SK-N-SH (cell line): Measurements from ENCODE around the gene MACROD2. TPM values are rescaled to one million over a fixed set of nuclear protein-coding genes. Genes with fewer than 3 reads are reported as not detected.

Experiments used
- CTCF ChIA-PET: fragments of 300-600, 350-600 bp; formaldehyde crosslinking; extraction: SDS; loops from one replicate; lab custom pipeline; 2021; lab: Yijun Ruan, JAX
- POLR2A ChIA-PET: fragments of 350-600 bp; sonication (Branson Sonifier 250); formaldehyde crosslinking; extraction: SDS; loops from one replicate; lab custom pipeline; 2020; ENCODE audit warnings: antibody characterized with exemption, inconsistent platforms; lab: Yijun Ruan, JAX
- DNase-seq: peaks from one replicate; pipeline ENCODE4 v3.0.0; 2012
- H2AFZ ChIP-seq: fragments of 200-600 bp; sonication (generic); 2 replicates; pipeline ENCODE4 v1.8.1; 2016; ENCODE audit warnings: antibody characterized with exemption, mild to moderate bottlenecking, low read depth
- H3F3A ChIP-seq: fragments of 200-600 bp; sonication (generic); replicated peaks from 2 replicates; pipeline ENCODE3; 2016; ENCODE audit warnings: antibody characterized with exemption, mild to moderate bottlenecking; ENCODE audit not compliant: insufficient read depth
- H3K27ac ChIP-seq, 2 experiments: fragments of 200-500 bp in 1 of 2; fragments of 200-600 bp in 1 of 2; sonication (Bioruptor generic) in 1 of 2; sonication (generic), shearing (Covaris generic) in 1 of 2; 2 replicates each; pipeline versions ENCODE4 v1.5.1 to v1.6.1; 2014 to 2016; ENCODE audit warnings: low read depth in 2 of 2, inconsistent platforms in 1 of 2, low read length in 1 of 2, mild to moderate bottlenecking in 1 of 2, mixed read lengths in 1 of 2
- H3K27me3 ChIP-seq: fragments of 200-600 bp; sonication (generic), shearing (Covaris generic); 2 replicates; pipeline ENCODE4 v1.6.1; 2016; ENCODE audit warnings: mixed run types; ENCODE audit not compliant: insufficient read depth
- H3K36me3 ChIP-seq, 2 experiments: fragments of 200-500 bp in 1 of 2; fragments of 200-600 bp in 1 of 2; sonication (Bioruptor generic) in 1 of 2; sonication (generic) in 1 of 2; replicated peaks in 1 of 2; 2 replicates each; pipeline versions ENCODE3 to v1.5.1; 2014 to 2016; ENCODE audit warnings: low read length in 1 of 2, mild to moderate bottlenecking in 1 of 2; ENCODE audit not compliant: insufficient read depth in 2 of 2, control insufficient read depth in 1 of 2
- H3K4me1 ChIP-seq, 2 experiments: fragments of 200-500 bp in 1 of 2; fragments of 200-600 bp in 1 of 2; sonication (Bioruptor generic) in 1 of 2; sonication (generic), shearing (Covaris generic) in 1 of 2; 2 replicates each; pipeline versions ENCODE4 v1.5.1 to v1.6.1; 2014 to 2016; ENCODE audit warnings: low read depth in 1 of 2, low read length in 1 of 2, mixed run types in 1 of 2; ENCODE audit not compliant: insufficient read depth in 2 of 2, control insufficient read depth in 1 of 2
- H3K4me2 ChIP-seq: fragments of 200-600 bp; sonication (generic), shearing (Covaris generic); 2 replicates; pipeline ENCODE4 v1.6.1; 2017; ENCODE audit warnings: mixed run types
- H3K4me3 ChIP-seq, 2 experiments: fragments of 200-500 bp in 1 of 2; fragments of 200-600 bp in 1 of 2; sonication (Bioruptor generic) in 1 of 2; sonication (generic), shearing (Covaris generic) in 1 of 2; 2 replicates each; pipeline versions ENCODE4 v1.5.1 to v1.8.1; 2014 to 2016; ENCODE audit warnings: low read depth in 2 of 2, inconsistent platforms in 1 of 2, low read length in 1 of 2, mild to moderate bottlenecking in 1 of 2, mixed read lengths in 1 of 2, moderate library complexity in 1 of 2
- H3K79me2 ChIP-seq: fragments of 200-600 bp; sonication (generic); 2 replicates; pipeline ENCODE4 v1.8.1; 2017; ENCODE audit warnings: mild to moderate bottlenecking; ENCODE audit not compliant: insufficient read depth
- H3K9ac ChIP-seq: fragments of 200-600 bp; sonication (generic); 2 replicates; pipeline ENCODE4 v1.6.1; 2017; ENCODE audit warnings: mixed run types
- H3K9me2 ChIP-seq: fragments of 200-600 bp; sonication (generic); 2 replicates; pipeline ENCODE4 v1.6.1; 2017; ENCODE audit warnings: mixed run types
- H3K9me3 ChIP-seq: fragments of 200-600 bp; sonication (generic); 2 replicates; pipeline ENCODE4 v1.6.1; 2017; ENCODE audit warnings: mixed run types, mild to moderate bottlenecking, moderate library complexity
- H4K20me1 ChIP-seq: fragments of 200-600 bp; sonication (generic); 2 replicates; pipeline ENCODE4 v1.6.1; 2017; ENCODE audit warnings: mild to moderate bottlenecking, mixed run types; ENCODE audit not compliant: insufficient read depth
- CHD2 ChIP-seq: fragments of 150-350 bp; IDR thresholded peaks from 2 replicates; pipeline ENCODE4 v1.6.1; 2018; ENCODE audit warnings: low read length; ENCODE audit not compliant: partially characterized antibody
- EP300 ChIP-seq, 2 experiments: IDR thresholded peaks; 2 replicates each; pipeline versions ENCODE4 v1.4.0 to v1.6.1; 2012; ENCODE audit warnings: borderline replicate concordance in 1 of 2, low read depth in 1 of 2, low read length in 1 of 2
- EZH2phosphoT487 ChIP-seq: fragments of 200-600 bp; sonication (generic); IDR thresholded peaks from 2 replicates; pipeline ENCODE4 v1.6.1; 2017; ENCODE audit warnings: low read depth, mixed run types, mild to moderate bottlenecking, antibody characterized with exemption, moderate library complexity, borderline replicate concordance
- FOXJ3 ChIP-seq: sonication (generic); formaldehyde crosslinking; IDR thresholded peaks from 2 replicates; pipeline ENCODE4 v1.5.1; 2020; ENCODE audit warnings: mild to moderate bottlenecking, missing genetic modification reagents
- IRF3 ChIP-seq: fragments of 150-350 bp; IDR thresholded peaks from 2 replicates; pipeline ENCODE4 v1.6.1; 2016; ENCODE audit warnings: mild to moderate bottlenecking, low read depth, low read length
- MAX ChIP-seq: IDR thresholded peaks from 2 replicates; pipeline ENCODE4 v1.4.0; 2012; ENCODE audit warnings: low read depth
- MEF2A ChIP-seq: IDR thresholded peaks from 2 replicates; pipeline ENCODE4 v1.4.0; 2012; ENCODE audit warnings: low read depth, borderline replicate concordance
- MXI1 ChIP-seq: IDR thresholded peaks from 2 replicates; pipeline ENCODE4 v1.6.1; 2012; ENCODE audit warnings: mild to moderate bottlenecking, low read depth, low read length, improper control_type of control experiment
- NFIC ChIP-seq: IDR thresholded peaks from 2 replicates; pipeline ENCODE4 v1.4.0; 2012; ENCODE audit warnings: borderline replicate concordance
- NRF1 ChIP-seq: IDR thresholded peaks from 2 replicates; pipeline ENCODE4 v1.6.1; 2012; ENCODE audit warnings: low read depth, mild to moderate bottlenecking, low read length
- PBX3 ChIP-seq: IDR thresholded peaks from 2 replicates; pipeline ENCODE4; 2012
- RAD21 ChIP-seq: IDR thresholded peaks from 2 replicates; pipeline ENCODE4 v1.6.1; 2012; ENCODE audit warnings: mild to moderate bottlenecking, low read length
- REST ChIP-seq: IDR thresholded peaks from 2 replicates; pipeline ENCODE4 v1.6.1; 2012; ENCODE audit warnings: mild to moderate bottlenecking, low read depth, low read length, moderate library complexity
- TAF1 ChIP-seq: IDR thresholded peaks from 2 replicates; pipeline ENCODE4 v1.6.1; 2012; ENCODE audit warnings: low read depth, mild to moderate bottlenecking, low read length, moderate library complexity, borderline replicate concordance
- TCF12 ChIP-seq: IDR thresholded peaks from 2 replicates; pipeline ENCODE4 v1.4.0; 2012
- ZBTB33 ChIP-seq: IDR thresholded peaks from 2 replicates; pipeline ENCODE4 v1.4.0; 2012; ENCODE audit warnings: low read depth, borderline replicate concordance
- WGBS: methylation state at CpG from one replicate; pipeline ENCODE4 v1.1.6; 2017; ENCODE audit warnings: low lambda C conversion rate; 5-methylcytosine and 5-hydroxymethylcytosine counted together
- polyA plus RNA-seq, 3 experiments: library from polyadenylated mRNA; depleted of rRNA; stranded (reverse); fragments of >200 nt; gene quantifications; 2 replicates each; pipeline ENCODE4 v1.2.3, GENCODE V29; 2012

Gene MACROD2
- polyA plus RNA-seq, 1 of the 3 experiments (the other 2 are of a cell fraction) = 0.33 TPM

- H3K9ac ChIP-seq = no peak overlapping the region
- DNase-seq = no peak
- H3K27me3 ChIP-seq = no peaks in the 10 kb centered on the region
- H3K4me2 ChIP-seq = no peak overlapping the region
- CTCF ChIA-PET = no interaction called here
- no peak overlapping the region for H3K4me3 ChIP-seq
- no peaks in the 10 kb centered on the region for H3K79me2 ChIP-seq
- H3K9me2 ChIP-seq = no peaks in the 10 kb centered on the region
- H3K9me3 ChIP-seq = no peaks in the 10 kb centered on the region
- no peaks in the 10 kb centered on the region for H3F3A ChIP-seq
- no peak for TF ChIP-seq RAD21
- no peak for TF ChIP-seq NRF1
- TF ChIP-seq FOXJ3 (CRISPR knock-in tag) = no peak
- no peak for TF ChIP-seq PBX3
- TF ChIP-seq EP300 (IDR thresholded peaks at IDR 0.05; ENCODE audit: borderline replicate concordance in 1 of 2, low read depth in 1 of 2, low read length in 1 of 2) = no peak
- no peak for TF ChIP-seq MXI1
- TF ChIP-seq ZBTB33 = no peak
- TF ChIP-seq TCF12 = no peak
- no peak for TF ChIP-seq CHD2
- TF ChIP-seq IRF3 = no peak
- TF ChIP-seq EZH2phosphoT487 = no peak
- TF ChIP-seq NFIC = no peak
- TF ChIP-seq MEF2A = no peak
- no peak for TF ChIP-seq TAF1
- TF ChIP-seq MAX = no peak
- no peak for TF ChIP-seq REST
- POLR2A ChIA-PET = no interaction called here
- WGBS = 96% methylated on average over 3 of the region's 3 CpGs
- H3K4me1 ChIP-seq = no peaks in the 10 kb centered on the region
- no peaks in the 10 kb centered on the region for H3K36me3 ChIP-seq
- no peaks in the 10 kb centered on the region for H4K20me1 ChIP-seq
- H2AFZ ChIP-seq = no peak overlapping the region
- no peak overlapping the region for H3K27ac ChIP-seq
Observed at GRCh38 chr20:14723614-14724013, 728.3 kb downstream of the MACROD2 start.
